Calu3 (cell line): ENCODE measurements around the gene KCNK10. TPM values are rescaled to one million over a fixed set of nuclear protein-coding genes. Genes with fewer than 3 reads are reported as not detected.
A peak's percentile ranks its signal among the peaks of the same experiment; 100 is the strongest.

ENCODE experiments used
- BruUV-seq: library from RNA; stranded (reverse); fragments of 400-500 nt; replicated peaks from 2 replicates; lab custom pipeline; 2021; lab: Mats Ljungman, UMichigan
- CTCF ChIA-PET: fragments of 300-600 bp; sonication (Branson Sonifier 250); formaldehyde crosslinking; loops from one replicate; lab custom pipeline; 2022; ENCODE audit warnings: antibody characterized with exemption; lab: Charles Lee
- DNase-seq: peaks from one replicate; pipeline ENCODE4 v3.0.0; 2022
- H3K27ac Mint-ChIP-seq: one replicate; pipeline ENCODE4 v1.8.0; 2022; ENCODE audit warnings: mixed read lengths; ENCODE audit not compliant: unreplicated experiment
- H3K27me3 Mint-ChIP-seq: one replicate; pipeline ENCODE4 v1.8.0; 2022; ENCODE audit warnings: mixed read lengths; ENCODE audit not compliant: unreplicated experiment
- H3K36me3 Mint-ChIP-seq: one replicate; pipeline ENCODE4 v1.8.0; 2022; ENCODE audit warnings: mild to moderate bottlenecking, moderate library complexity, mixed read lengths; ENCODE audit not compliant: insufficient read depth, unreplicated experiment
- H3K4me1 Mint-ChIP-seq: one replicate; pipeline ENCODE4 v1.8.0; 2022; ENCODE audit warnings: mild to moderate bottlenecking, low read depth, mixed read lengths; ENCODE audit not compliant: unreplicated experiment
- H3K4me3 Mint-ChIP-seq: one replicate; pipeline ENCODE4 v1.8.0; 2022; ENCODE audit warnings: mild to moderate bottlenecking, low read depth, moderate library complexity, mixed read lengths; ENCODE audit not compliant: unreplicated experiment
- H3K9me3 Mint-ChIP-seq: one replicate; pipeline ENCODE4 v1.8.0; 2022; ENCODE audit warnings: low read depth, mixed read lengths; ENCODE audit not compliant: unreplicated experiment
- intact Hi-C: fragments of 100-400 bp; cut with micrococcal nuclease; formaldehyde crosslinking; loops from one replicate; pipeline ENCODE4 v1.10.0; 2022; ENCODE audit not compliant: unreplicated experiment
- total RNA-seq: library from RNA; stranded (reverse); gene quantifications from 2 replicates; pipeline ENCODE4 v1.2.3, GENCODE V29; 2022
- TF ChIP-seq, protein P1 (sequence below): fragments of 200-600 bp; IDR thresholded peaks from one replicate; pipeline ENCODE4 v1.8.0; 2022; ENCODE audit warnings: antibody characterized with exemption; ENCODE audit not compliant: unreplicated experiment

KCNK10 gene
- total RNA-seq, 1 experiment from 2014 or later, result not detected

GRCh38 chr14:88333036-88333435 lies 10.0 kb upstream of the KCNK10 start:
- no peak for DNase-seq
- H3K36me3 Mint-ChIP-seq, result no peaks in the 10 kb centered on the region
- CTCF ChIA-PET, result no interaction called here
- peaks cover 29% of the 10 kb centered on the region for H3K27me3 Mint-ChIP-seq
- no peak overlapping the region for H3K27ac Mint-ChIP-seq
- BruUV-seq, result no TSS peak
- H3K9me3 Mint-ChIP-seq, result no peaks in the 10 kb centered on the region
- intact Hi-C loops, result no loop called here
- TF ChIP-seq, protein P1, sequence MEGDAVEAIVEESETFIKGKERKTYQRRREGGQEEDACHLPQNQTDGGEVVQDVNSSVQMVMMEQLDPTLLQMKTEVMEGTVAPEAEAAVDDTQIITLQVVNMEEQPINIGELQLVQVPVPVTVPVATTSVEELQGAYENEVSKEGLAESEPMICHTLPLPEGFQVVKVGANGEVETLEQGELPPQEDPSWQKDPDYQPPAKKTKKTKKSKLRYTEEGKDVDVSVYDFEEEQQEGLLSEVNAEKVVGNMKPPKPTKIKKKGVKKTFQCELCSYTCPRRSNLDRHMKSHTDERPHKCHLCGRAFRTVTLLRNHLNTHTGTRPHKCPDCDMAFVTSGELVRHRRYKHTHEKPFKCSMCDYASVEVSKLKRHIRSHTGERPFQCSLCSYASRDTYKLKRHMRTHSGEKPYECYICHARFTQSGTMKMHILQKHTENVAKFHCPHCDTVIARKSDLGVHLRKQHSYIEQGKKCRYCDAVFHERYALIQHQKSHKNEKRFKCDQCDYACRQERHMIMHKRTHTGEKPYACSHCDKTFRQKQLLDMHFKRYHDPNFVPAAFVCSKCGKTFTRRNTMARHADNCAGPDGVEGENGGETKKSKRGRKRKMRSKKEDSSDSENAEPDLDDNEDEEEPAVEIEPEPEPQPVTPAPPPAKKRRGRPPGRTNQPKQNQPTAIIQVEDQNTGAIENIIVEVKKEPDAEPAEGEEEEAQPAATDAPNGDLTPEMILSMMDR, result no peak
- H3K4me1 Mint-ChIP-seq, result no peaks in the 10 kb centered on the region
- no peak overlapping the region for H3K4me3 Mint-ChIP-seq

GRCh38 chr14:88327497-88327896 lies 4.4 kb upstream of the KCNK10 start:
- CTCF ChIA-PET, result no interaction called here
- no peaks in the 10 kb centered on the region for H3K9me3 Mint-ChIP-seq
- no peak for DNase-seq
- H3K27ac Mint-ChIP-seq, result no peak overlapping the region
- H3K4me1 Mint-ChIP-seq, result peaks cover 7% of the 10 kb centered on the region
- intact Hi-C loops, result no loop called here
- peaks cover 16% of the 10 kb centered on the region for H3K27me3 Mint-ChIP-seq
- TF ChIP-seq, protein P1, result no peak
- no peaks in the 10 kb centered on the region for H3K36me3 Mint-ChIP-seq
- BruUV-seq, result no TSS peak
- H3K4me3 Mint-ChIP-seq, result no peak overlapping the region

DNA sequence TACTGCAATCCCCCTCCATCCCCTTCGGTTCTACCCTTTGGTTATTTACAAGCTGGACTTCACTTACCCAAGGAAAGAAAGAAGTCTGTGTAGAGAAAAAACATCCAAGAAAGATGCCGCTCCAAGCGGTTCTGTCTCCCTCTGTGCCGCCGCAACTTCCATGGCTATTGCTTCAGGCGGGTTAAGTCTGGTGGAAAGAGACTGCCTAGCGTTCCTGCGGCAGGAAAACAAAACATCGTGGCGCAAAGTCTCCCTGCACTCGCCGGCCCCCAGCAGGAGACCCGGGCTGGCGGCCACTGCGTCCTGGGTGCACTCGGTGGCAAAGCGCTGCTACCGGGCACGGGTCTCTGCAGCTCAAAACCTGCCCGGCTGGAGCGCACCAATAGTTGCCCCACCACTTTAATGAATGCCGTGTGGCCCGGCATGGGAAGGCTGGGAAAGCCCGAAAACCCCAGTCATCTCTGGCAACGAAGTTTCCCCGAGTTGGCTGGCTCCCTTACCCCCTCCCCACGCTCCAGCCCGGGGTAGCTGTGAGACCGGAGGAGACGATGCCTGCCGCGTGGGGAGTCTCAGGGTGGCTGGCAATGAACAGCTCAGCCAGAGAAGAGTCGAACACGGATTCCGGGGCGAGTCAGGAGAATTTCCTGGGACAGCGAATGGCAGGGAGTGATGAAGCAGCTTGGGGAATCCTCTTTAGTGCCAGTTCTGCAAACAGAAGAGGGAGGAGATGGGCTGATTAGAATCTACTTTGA lies 3.5 kb upstream of the KCNK10 start:
- Mint-ChIP-seq H3K4me1 (peaks cover 7% of the 10 kb centered on the region), H3K27me3 (peaks cover 16% of the 10 kb centered on the region), H3K27ac (no peak overlapping the region), H3K4me3 (no peak overlapping the region), H3K9me3 (no peaks in the 10 kb centered on the region), H3K36me3 (no peaks in the 10 kb centered on the region)
- CTCF ChIA-PET, result no interaction called here
- intact Hi-C loops, result no loop called here
- TF ChIP-seq, protein P1, result no peak
- BruUV-seq, result no TSS peak
- peak; percentile 1 for DNase-seq

- H3K4me1 Mint-ChIP-seq, result peaks cover 7% of the 10 kb centered on the region
- H3K27me3 Mint-ChIP-seq, result peaks cover 15% of the 10 kb centered on the region
- H3K4me3 Mint-ChIP-seq, result no peak overlapping the region
- no peaks in the 10 kb centered on the region for H3K36me3 Mint-ChIP-seq
- BruUV-seq, result no TSS peak
- no peak for DNase-seq
- CTCF ChIA-PET, result no interaction called here
- no peak overlapping the region for H3K27ac Mint-ChIP-seq
- intact Hi-C loops, result no loop called here
- H3K9me3 Mint-ChIP-seq, result no peaks in the 10 kb centered on the region
- TF ChIP-seq, protein P1, result no peak
These were observed 2.8 kb upstream of the KCNK10 start for GRCh38 chr14:88325883-88326282.
